PC-3 (cell line): ENCODE measurements around the gene ATAD3A. TPM values are rescaled to one million over a fixed set of nuclear protein-coding genes. Genes with fewer than 3 reads are reported as not detected.

Experiments
- ATAC-seq: fragments of 200-7000 bp; cut with Tn5 transposase; 2 replicates; pipeline ENCODE4 v1.9.1; 2020; ENCODE audit warnings: mild to moderate bottlenecking, moderate library complexity
- BruUV-seq: library from RNA; stranded (reverse); fragments of 400-500 nt; replicated peaks from 2 replicates; lab custom pipeline; 2021; lab: Mats Ljungman, UMichigan
- CTCF ChIA-PET: fragments of 300-600 bp; sonication (Branson Sonifier 250); formaldehyde crosslinking; loops from one replicate; lab custom pipeline; 2022; ENCODE audit warnings: antibody characterized with exemption; lab: Charles Lee
- POLR2A ChIA-PET: fragments of 300-600 bp; sonication (Branson Sonifier 250); formaldehyde crosslinking; loops from one replicate; lab custom pipeline; 2022; ENCODE audit warnings: antibody characterized with exemption; ENCODE audit not compliant: unreplicated experiment; lab: Charles Lee
- DNase-seq: peaks from one replicate; pipeline ENCODE4 v3.0.0-alpha.2; 2015
- H2AFZ ChIP-seq: fragments of 300-600 bp; sonication (generic); 2 replicates; pipeline ENCODE4 v1.6.0; 2016; ENCODE audit warnings: antibody characterized with exemption, low read length
- H3F3A ChIP-seq: fragments of 300-600 bp; sonication (generic); one replicate; pipeline ENCODE4 v1.6.0; 2017; ENCODE audit warnings: antibody characterized with exemption, low read length, control low read depth, mild to moderate bottlenecking; ENCODE audit not compliant: unreplicated experiment
- H3K27ac ChIP-seq: fragments of 300-600 bp; sonication (generic); 2 replicates; pipeline ENCODE4 v1.5.1; 2016; ENCODE audit warnings: mild to moderate bottlenecking, low read length
- H3K27me3 ChIP-seq: fragments of 300-600 bp; sonication (generic); 2 replicates; pipeline ENCODE4 v1.6.1; 2016; ENCODE audit warnings: low read length, mixed read lengths
- H3K36me3 ChIP-seq: fragments of 300-600 bp; sonication (generic); 2 replicates; pipeline ENCODE4 v1.6.1; 2016; ENCODE audit warnings: low read depth, mixed run types, low read length, mixed read lengths
- H3K4me1 ChIP-seq: fragments of 300-600 bp; sonication (generic); 2 replicates; pipeline ENCODE4 v1.5.1; 2016; ENCODE audit warnings: low read length; ENCODE audit not compliant: insufficient read depth
- H3K4me2 ChIP-seq: fragments of 300-600 bp; sonication (generic); 2 replicates; pipeline ENCODE4 v1.6.0; 2016; ENCODE audit warnings: low read length
- H3K4me3 ChIP-seq: fragments of 300-600 bp; sonication (generic); 2 replicates; pipeline ENCODE4 v1.5.1; 2016; ENCODE audit warnings: mild to moderate bottlenecking, low read length, mixed read lengths
- H3K79me2 ChIP-seq: fragments of 300-600 bp; sonication (generic); 2 replicates; pipeline ENCODE4 v1.6.1; 2017; ENCODE audit warnings: low read length, mixed read lengths
- H3K9ac ChIP-seq: fragments of 300-600 bp; sonication (generic); 2 replicates; pipeline ENCODE4 v1.6.0; 2016; ENCODE audit warnings: mild to moderate bottlenecking, low read length
- H3K9me2 ChIP-seq: fragments of 300-600 bp; sonication (generic); replicated peaks from 2 replicates; pipeline ENCODE4 v1.6.1; 2016; ENCODE audit warnings: mixed run types, low read length, mixed read lengths
- H3K9me3 ChIP-seq: fragments of 300-600 bp; sonication (generic); 2 replicates; pipeline ENCODE4 v1.6.1; 2016; ENCODE audit warnings: low read length, mixed read lengths
- H4K20me1 ChIP-seq: fragments of 300-600 bp; sonication (generic); 2 replicates; pipeline ENCODE4 v1.6.1; 2016; ENCODE audit warnings: low read length, mixed read lengths
- EZH2 ChIP-seq: fragments of 300-600 bp; sonication (generic); IDR thresholded peaks from one replicate; pipeline ENCODE4 v1.6.1; 2017; ENCODE audit warnings: antibody characterized with exemption, mild to moderate bottlenecking, low read length; ENCODE audit not compliant: unreplicated experiment
- EZH2phosphoT487 ChIP-seq: fragments of 300-600 bp; sonication (generic); IDR thresholded peaks from 2 replicates; pipeline ENCODE4 v1.6.1; 2018; ENCODE audit warnings: mild to moderate bottlenecking, antibody characterized with exemption, low read length, borderline replicate concordance
- intact Hi-C: fragments of 100-400 bp; cut with micrococcal nuclease; formaldehyde crosslinking; loops from 2 replicates; pipeline ENCODE4 v1.9.0; 2023
- total RNA-seq: library from RNA; depleted of rRNA; stranded (reverse); fragments of >200 nt; gene quantifications from 2 replicates; pipeline ENCODE4 v1.2.3, GENCODE V29; 2014
- TF ChIP-seq, protein P1 (sequence below): fragments of 300-600 bp; sonication (generic); conservative IDR thresholded peaks from 2 replicates; pipeline ENCODE4 v1.5.1; 2017; ENCODE audit warnings: antibody characterized with exemption, low read depth, mild to moderate bottlenecking, low read length

The ATAD3A gene
- total RNA-seq, 1 experiment from 2014 or later, result 186 TPM

DNA sequence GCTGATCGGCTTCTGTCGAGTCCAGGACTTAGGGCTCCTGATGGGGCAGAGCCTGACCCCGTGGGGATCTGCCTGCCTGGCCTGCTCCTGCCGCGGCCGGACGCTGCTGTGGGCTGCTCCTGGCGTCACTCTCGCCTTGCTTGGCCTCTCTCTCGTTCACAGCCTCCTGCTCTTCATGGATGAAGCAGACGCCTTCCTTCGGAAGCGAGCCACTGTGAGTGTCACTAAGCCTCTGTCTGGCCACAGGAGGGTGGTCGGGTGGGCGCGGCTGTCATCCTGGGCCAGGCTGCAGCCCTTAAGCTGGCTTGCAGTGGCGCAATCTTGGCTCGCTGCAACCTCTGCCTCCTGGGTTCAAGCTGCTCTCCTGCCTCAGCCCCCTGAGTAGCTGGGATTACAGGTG lies 24.3 kb upstream of the ATAD3A start:
- no peak for TF ChIP-seq EZH2
- no peak for TF ChIP-seq EZH2phosphoT487
- TF ChIP-seq, protein P1, sequence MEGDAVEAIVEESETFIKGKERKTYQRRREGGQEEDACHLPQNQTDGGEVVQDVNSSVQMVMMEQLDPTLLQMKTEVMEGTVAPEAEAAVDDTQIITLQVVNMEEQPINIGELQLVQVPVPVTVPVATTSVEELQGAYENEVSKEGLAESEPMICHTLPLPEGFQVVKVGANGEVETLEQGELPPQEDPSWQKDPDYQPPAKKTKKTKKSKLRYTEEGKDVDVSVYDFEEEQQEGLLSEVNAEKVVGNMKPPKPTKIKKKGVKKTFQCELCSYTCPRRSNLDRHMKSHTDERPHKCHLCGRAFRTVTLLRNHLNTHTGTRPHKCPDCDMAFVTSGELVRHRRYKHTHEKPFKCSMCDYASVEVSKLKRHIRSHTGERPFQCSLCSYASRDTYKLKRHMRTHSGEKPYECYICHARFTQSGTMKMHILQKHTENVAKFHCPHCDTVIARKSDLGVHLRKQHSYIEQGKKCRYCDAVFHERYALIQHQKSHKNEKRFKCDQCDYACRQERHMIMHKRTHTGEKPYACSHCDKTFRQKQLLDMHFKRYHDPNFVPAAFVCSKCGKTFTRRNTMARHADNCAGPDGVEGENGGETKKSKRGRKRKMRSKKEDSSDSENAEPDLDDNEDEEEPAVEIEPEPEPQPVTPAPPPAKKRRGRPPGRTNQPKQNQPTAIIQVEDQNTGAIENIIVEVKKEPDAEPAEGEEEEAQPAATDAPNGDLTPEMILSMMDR, result no peak
- Histone ChIP-seq H3K4me2 (no peak overlapping the region), H3K4me3 (no peak overlapping the region), H3K27me3 (no peaks in the 10 kb centered on the region), H3K27ac (no peak overlapping the region), H3K9me2 (no peaks in the 10 kb centered on the region), H3F3A (no peaks in the 10 kb centered on the region), H3K9me3 (no peaks in the 10 kb centered on the region), H4K20me1 (no peaks in the 10 kb centered on the region), H3K9ac (no peak overlapping the region), H3K36me3 (peaks cover 75% of the 10 kb centered on the region), H3K79me2 (no peaks in the 10 kb centered on the region; the same call in 1 of the 2 replicates), H3K4me1 (no peaks in the 10 kb centered on the region), H2AFZ (no peak overlapping the region)
- POLR2A ChIA-PET, result no interaction called here
- ATAC-seq (no peak), DNase-seq (no peak)
- CTCF ChIA-PET, result no interaction called here
- no TSS peak for BruUV-seq
- intact Hi-C loops, result no loop called here

DNA sequence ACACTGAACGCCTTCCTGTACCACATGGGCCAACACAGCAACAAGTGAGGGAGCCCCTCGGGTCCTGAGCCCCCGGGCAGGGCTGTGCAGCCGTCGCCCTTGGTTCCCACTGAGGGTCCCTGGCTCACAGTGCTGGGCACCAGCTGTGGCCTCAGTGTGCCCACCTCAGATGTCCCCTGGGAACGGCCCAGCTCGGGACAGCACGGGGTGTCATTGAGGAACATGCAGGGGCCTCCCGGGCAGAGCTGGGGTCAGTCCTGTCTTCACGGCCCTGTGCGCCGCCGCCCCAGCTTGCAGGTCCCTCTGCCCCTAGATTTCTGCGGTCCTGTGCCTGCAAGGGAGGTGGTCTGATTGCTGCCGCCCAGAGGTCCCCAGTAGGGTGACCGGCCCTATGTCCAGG lies 22.7 kb upstream of the ATAD3A start:
- H3K4me3 ChIP-seq, result no peak overlapping the region
- H3K9ac ChIP-seq, result no peak overlapping the region
- no peaks in the 10 kb centered on the region for H3F3A ChIP-seq
- ATAC-seq (no peak), DNase-seq (no peak)
- H3K36me3 ChIP-seq, result peaks cover 73% of the 10 kb centered on the region
- POLR2A ChIA-PET, result no interaction called here
- H4K20me1 ChIP-seq, result no peaks in the 10 kb centered on the region
- CTCF ChIA-PET, result no interaction called here
- TF ChIP-seq EZH2 (no peak), EZH2phosphoT487 (no peak)
- TF ChIP-seq, protein P1, result no peak
- H3K9me3 ChIP-seq, result no peaks in the 10 kb centered on the region
- intact Hi-C loops, result no loop called here
- no peak overlapping the region for H3K27ac ChIP-seq
- no peaks in the 10 kb centered on the region; the same call in 1 of the 2 replicates for H3K79me2 ChIP-seq
- no peak overlapping the region for H3K4me2 ChIP-seq
- H3K27me3 ChIP-seq, result no peaks in the 10 kb centered on the region
- no TSS peak for BruUV-seq
- no peaks in the 10 kb centered on the region for H3K4me1 ChIP-seq
- no peak overlapping the region for H2AFZ ChIP-seq
- H3K9me2 ChIP-seq, result no peaks in the 10 kb centered on the region

DNA sequence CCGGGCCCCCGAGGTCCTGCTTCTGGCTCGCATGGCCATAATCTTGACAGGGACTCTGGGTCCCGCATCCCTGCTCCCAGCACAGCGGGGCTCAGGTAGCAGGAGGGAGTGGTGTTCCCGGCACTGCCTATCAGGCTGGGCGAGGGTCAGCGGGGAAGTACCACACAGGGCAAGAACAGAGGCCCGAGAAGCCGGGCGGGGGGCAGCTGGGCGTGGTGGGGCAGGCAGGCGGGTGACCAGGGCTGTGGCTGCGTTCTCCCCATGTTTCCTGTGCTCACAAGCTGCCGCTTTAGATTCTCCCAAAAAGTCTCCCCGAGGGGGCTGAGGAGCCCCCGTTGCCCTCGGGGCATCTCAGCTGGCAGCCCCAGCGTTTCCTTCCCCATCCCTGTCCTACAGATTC lies 22.1 kb upstream of the ATAD3A start:
- no peak for ATAC-seq
- no TSS peak for BruUV-seq
- Histone ChIP-seq H3K4me3 (no peak overlapping the region), H3K9me3 (no peaks in the 10 kb centered on the region), H3K4me1 (no peaks in the 10 kb centered on the region), H3K36me3 (peaks cover 72% of the 10 kb centered on the region), H3K79me2 (no peaks in the 10 kb centered on the region; the same call in 1 of the 2 replicates), H2AFZ (no peak overlapping the region), H3K4me2 (no peak overlapping the region), H3K27ac (no peak overlapping the region), H3K27me3 (no peaks in the 10 kb centered on the region), H3K9ac (no peak overlapping the region), H3F3A (no peaks in the 10 kb centered on the region), H3K9me2 (no peaks in the 10 kb centered on the region), H4K20me1 (no peaks in the 10 kb centered on the region)
- no peak for DNase-seq
- POLR2A ChIA-PET, result no interaction called here
- CTCF ChIA-PET, result no interaction called here
- intact Hi-C loops, result no loop called here
- TF ChIP-seq EZH2 (no peak), EZH2phosphoT487 (no peak)
- TF ChIP-seq, protein P1, result no peak
